ENCODE data around the gene PPP2R2B.

Gene PPP2R2B

DNA sequence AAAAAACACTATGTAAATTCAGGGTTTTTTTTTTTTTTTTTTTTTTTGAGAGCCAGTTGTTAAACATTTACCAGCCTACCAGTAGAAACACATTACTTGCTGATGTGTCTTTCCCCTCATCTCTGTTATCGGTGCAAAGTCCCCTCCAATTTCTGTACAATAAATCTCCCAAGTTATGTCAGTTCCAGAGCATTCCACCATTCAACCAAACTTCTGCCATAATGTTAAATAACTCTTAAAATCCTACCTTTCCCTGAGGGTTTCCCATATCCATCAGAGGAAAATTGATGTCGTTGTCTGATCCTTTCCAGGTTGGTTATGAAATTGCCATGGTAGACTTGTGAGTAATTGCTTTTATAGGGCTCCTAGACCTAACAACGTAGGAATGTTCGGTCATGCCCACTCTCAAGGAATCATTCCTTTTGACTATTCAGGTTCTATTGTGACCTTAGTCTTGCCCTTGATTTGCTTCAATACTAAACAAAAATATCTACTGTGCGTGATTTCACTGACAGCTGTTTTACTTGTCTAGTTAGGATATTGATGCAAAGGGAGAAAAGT is 5.6 kb upstream of the PPP2R2B start:
- DNase-seq = no peak

DNA sequence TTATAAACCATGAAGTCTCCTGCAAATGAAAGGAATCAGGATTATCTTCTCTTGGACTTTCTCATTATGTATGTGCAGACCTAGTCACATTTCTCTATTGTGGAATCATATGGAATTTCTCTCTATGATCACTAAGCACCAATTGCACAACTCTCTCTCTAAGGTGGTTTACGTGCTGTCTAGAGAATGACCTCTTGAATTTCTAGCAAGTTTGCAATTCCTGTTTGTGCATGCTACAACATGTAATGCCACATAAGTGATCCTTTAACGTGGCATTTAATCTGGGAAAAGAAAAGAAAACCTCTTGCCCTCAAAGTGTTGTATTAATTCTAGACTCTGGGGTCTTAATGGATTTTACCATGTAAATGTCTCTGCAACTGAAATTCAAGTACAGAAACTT is 5.0 kb upstream of the PPP2R2B start:
- DNase-seq = no peak

GRCh38 chr5:146880966-146881365 is 2.4 kb upstream of the PPP2R2B start:
- peak; percentile 88 for DNase-seq

DNA sequence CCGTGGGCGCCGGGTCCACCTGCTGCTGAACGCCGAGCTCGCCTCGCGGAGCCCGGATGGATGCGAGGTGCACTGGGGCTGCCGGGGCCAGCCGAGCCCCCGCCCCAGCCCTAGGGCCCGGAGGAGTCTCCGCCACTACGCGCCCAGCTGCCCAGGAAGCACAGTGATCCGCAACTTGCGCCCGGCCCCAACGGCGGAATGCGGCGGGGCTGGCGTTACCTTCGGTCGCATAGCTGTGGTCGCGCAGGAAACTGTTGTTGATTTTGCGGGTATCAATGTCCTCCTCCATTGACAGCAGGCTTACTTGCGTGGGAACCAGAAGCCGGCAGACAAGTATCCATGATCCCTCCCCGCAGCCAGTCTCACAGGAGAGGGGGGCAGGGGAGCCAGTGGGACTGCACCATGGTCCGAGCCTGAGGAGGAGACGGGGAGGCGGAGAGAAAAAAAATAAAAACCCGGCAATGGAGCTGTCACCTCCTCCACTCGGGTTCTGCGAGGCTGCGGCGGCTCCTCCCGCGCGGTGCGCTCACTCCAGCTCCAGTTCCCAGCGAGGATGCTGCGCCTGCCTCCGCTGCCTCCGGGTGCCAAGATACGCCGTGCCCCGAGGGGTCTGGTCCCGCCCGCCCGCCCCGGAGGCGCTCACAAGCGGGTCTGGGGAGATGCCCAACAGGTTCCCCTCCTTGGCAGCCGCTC is 628 bp downstream of the PPP2R2B start:
- DNase-seq = no peak

GRCh38 chr5:146877178-146877681 is 1.3 kb downstream of the PPP2R2B start:
- DNase-seq = no peak

DNA sequence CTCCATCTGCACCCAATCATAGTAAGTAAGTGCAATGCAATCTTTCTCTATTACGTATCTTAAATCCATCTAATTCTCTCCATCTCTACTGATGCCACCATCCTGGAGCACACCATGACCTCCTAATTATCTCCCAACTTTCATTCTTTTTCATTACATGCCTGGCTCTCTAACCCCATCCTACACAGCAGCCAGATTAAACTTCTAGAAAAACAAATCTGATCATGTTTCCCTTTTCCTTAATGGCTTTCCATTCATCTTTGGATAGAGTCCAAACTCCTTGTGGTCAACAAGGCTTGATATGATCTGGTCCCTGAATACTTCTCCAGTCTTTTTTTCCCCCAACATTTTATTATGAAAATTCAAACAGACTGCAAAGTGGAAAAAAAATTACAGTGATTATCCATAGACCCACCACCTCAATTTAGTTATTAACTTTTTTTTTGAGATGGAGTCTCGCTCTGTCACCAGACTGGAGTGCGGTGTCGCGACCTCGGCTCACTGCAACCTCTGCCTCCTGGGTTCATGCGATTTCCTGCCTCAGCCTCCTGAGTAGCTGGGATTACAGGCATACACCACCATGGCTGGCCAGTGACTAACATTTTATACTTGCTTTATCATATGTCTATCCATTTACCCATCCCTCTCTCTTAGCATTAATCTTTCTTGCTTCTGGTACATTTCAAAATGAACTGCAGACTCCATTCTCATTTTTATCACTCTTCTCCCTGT is 5.2 kb downstream of the PPP2R2B start:
- DNase-seq = no peak

DNA sequence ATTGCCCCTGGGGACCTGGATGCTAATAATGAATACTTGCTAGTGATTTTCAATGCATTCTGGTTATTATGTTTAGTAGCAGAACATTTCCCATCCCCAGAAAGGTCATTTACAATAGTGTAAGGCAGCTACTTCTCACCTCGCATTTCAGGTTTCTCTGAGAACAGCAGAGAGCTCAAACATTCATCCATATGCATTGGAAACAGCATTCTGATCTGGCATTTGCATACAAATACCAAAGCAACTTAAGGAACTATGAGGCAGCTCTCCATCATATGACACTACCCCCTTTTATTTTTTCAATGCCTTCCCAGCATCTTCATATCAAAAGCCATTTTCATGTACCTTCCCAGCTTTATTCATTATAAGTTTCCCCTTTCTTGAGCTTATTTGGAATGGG is 6.4 kb downstream of the PPP2R2B start:
- DNase-seq = no peak

DNA sequence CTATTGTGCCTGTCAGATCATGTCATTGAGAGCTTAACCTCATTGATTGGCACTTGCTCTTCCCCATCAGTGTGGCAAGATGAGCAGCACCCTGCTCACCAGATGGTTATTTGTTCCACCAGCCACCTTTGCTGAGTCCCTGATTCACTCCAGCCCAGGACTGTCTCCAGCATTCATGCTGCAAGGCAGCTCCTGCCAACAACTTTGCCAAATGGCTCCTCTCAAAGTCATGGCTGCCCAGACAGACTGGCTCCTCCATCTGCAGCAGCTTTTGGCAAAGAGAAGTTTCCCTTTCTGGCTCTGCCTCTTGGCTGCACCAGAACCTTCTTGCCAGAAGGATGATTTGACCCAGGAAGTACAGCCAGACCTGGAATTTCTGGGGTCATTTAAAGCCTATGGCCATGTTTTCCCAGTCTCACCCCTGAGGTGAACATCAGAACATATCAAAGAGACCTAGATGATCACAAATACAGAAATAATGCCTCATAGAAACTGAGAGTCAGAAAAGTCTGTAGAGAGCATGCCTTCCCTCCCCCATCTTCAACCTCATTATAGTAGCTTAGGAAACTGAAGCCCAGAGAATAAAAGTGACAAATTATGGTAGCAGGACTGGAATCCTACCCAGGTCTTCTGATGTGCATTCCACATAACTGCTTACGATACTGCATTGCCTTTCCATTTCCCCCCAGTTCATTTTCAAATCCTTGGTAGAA is 10.4 kb downstream of the PPP2R2B start:
- no peak for DNase-seq

GRCh38 chr5:146866263-146866662 is 12.3 kb downstream of the PPP2R2B start:
- no peak for DNase-seq

GRCh38 chr5:146862641-146863040 is 15.9 kb downstream of the PPP2R2B start:
- DNase-seq = no peak

DNA sequence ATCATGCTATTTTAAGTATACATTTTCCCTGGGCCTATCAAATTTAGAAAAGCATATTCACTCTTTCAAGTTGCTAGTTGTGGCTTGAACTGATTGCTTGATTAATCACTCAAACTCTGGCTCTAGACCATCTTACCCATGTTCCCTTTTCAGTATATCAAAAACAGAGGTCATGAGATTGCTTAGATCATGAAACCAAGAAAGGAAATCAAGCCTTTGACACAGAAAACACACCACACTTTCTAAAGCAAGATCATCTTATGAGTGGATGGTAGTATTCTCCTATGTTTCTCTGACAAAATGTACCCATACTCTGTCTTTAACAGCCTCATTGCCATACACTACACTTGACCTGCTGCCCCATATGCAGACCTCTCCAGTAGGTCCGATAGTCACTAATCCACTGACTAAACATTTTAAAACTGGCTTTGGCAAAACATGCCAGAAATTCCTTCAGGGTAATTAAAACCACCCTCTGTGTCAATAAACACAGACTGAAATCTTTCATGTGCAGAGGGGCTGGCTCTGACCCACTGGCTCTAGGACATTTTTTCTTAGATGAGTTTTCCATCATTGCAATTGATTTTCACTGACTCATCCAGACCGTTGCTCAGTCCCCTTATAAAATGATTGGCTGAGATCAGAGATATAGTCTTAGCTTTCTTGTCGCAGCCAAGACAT is 18.2 kb downstream of the PPP2R2B start:
- DNase-seq = no peak

DNA sequence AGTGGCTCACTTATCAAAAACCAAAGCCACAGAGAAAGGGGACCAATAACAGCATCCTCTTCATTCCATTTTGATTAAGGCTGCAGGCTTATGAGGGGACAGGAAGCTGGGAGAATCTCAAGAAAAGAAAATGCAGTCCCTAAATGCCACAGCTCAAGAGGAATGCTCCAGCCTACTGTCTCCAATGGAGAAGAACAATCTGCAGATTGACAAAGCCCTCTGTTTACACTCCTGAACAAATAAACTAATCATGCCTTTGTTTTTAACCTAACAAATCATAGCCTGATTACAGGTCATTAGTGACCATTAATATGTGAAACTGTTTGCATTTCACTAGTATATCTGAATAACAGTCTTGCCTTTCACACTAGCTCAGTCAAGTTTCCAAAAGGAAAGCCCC is 26.5 kb downstream of the PPP2R2B start:
- DNase-seq = no peak

DNA sequence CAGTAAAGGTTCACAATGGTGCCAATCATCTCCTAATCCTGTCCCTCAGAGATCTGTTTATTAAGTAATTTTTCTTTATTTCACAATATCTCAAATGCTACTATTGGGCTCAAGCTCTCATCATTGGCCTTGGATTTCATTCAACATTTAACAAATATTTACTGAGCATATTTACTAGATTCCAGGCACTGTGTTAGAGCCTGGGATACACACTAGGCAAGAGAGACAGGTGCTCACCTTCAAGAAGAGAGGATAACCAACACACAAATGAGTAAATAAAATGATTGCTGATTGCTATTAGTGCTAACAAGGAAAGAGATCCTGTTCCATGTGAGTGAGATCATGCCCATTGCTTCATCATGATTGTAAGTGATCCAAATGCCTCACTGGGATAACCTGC is 27.4 kb downstream of the PPP2R2B start:
- DNase-seq = no peak

- DNase-seq = no peak
Measured at GRCh38 chr5:146849694-146850303, 28.8 kb downstream of the PPP2R2B start.

GRCh38 chr5:146848133-146848532 is 30.4 kb downstream of the PPP2R2B start:
- DNase-seq = no peak

GRCh38 chr5:146840016-146840415 is 38.5 kb downstream of the PPP2R2B start:
- no peak for DNase-seq

DNA sequence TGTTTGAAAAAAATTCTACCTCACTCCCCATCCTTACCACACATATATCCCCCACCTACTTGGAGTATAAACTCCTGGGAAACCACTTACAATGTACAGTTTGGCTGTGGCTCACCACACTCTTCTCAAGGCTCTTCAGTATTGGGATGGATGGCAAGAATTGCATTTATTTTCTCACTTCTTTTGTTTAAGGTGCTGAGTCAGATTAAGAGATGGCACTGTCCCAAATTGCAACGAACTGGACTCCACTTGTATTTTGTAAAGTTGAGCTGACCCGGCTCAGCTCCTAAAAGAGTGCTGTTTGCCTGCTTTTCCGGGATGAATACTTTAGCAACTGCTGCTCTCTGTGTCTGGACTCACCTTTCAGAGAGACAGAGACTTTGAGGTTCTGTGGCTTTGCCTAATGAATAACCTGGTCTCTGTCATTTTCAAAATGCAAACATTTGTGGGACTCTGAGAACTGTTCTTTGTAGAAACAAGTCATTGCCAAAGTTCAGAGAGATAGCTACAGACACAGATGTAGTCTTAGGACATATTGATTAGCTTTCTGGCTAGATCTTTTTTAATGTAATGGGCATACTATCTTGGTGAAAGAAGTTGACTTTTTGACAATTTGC is 42.2 kb downstream of the PPP2R2B start:
- no peak for DNase-seq

DNA sequence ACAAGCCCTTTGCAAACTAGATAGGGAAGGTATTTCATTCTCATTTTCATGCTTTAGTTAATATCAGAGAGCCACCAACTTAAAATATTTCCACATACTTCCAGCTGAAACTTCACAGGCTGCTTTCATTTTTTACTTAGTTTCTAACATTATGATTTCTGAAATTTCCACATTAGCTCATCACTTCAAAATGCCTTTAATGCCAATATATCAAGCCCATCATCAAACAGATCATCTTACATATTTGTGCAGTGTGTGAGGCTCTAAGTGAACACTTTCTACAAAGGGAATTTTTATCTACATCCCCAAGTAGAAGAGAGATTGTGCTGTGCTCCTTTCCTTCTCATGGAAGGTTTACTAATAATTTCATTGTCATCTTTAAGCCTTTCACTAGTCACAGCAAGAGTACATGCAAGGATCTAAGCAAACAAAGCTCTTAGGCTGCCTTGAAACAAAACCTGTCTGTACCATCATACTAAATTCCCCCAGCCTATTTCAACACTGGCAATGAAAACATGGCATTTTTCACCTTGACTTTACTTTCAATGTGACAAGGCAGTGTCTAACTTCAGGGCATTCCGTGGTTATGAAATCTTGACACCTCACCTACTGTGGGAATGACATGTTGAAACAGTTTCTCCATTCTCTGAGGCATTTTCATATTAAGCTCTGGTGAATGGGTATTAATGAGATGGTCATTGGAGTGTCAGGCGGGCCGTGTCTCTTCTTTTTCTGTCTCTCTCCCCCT is 45.4 kb downstream of the PPP2R2B start:
- no peak for DNase-seq

GRCh38 chr5:146828385-146828784 is 50.2 kb downstream of the PPP2R2B start:
- DNase-seq = no peak

DNA sequence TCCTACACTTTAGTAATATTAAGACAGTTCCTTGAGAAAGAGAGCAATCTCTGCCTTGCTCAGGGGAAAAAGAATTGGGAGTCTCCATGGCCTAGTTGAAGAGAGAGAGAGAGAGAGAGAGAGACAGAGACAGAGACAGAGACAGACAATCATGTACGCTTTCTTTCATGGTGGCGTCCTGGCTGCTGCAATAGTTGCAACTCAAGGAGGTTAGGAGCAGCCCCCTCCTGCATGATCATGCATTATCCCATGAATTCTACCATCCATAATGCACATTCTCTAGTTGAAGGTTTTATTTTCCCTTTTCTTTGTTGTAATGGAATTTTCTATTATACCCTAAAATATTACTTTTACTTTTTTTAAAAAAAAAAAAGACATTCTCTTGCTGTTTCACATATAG is 50.7 kb downstream of the PPP2R2B start:
- DNase-seq = no peak

DNA sequence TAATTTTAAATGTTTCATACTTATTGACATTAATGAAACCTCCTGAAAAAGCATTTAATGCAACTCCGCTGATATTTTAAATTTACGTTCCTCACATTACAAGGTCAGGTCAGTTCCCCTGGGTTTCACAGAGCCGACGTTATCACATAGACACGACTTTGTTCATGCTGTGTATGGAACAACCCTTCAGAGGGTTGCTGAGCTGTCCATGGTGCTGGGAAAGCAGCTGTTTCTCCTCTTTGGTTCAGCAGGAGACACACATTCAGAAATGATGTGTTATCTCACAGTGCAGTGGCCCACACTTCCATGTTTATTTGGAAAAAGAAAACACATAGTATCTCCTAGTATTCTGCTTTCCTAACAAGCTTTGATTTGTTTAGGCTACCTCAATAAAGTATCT is 53.5 kb downstream of the PPP2R2B start:
- peak; percentile 7 for DNase-seq
